IPS DF 6.9 (cell line): ENCODE results near the gene ERC2.

Source experiments
- DNase-seq: peaks from one replicate; pipeline ENCODE4 v3.0.0-alpha.2; 2013; ENCODE audit warnings: low read depth, low spot score
- H3K27ac ChIP-seq: one replicate; pipeline ENCODE4 v1.5.1; 2013; ENCODE audit warnings: low read length, control low read depth
- H3K27me3 ChIP-seq: 2 replicates; pipeline ENCODE4 v1.6.1; 2013; ENCODE audit warnings: mild to moderate bottlenecking, low read length; ENCODE audit not compliant: control insufficient read depth, insufficient read depth
- H3K36me3 ChIP-seq: 2 replicates; pipeline ENCODE4 v1.6.1; 2013; ENCODE audit warnings: low read length; ENCODE audit not compliant: control insufficient read depth, insufficient read depth
- H3K4me1 ChIP-seq: 2 replicates; pipeline ENCODE4 v1.6.1; 2013; ENCODE audit warnings: low read length; ENCODE audit not compliant: control insufficient read depth, insufficient read depth
- H3K4me3 ChIP-seq: 2 replicates; pipeline ENCODE4 v1.5.1; 2013; ENCODE audit warnings: mild to moderate bottlenecking, low read length
- H3K9me3 ChIP-seq: 2 replicates; pipeline ENCODE4 v1.6.1; 2013; ENCODE audit warnings: low read length, inconsistent platforms; ENCODE audit not compliant: control insufficient read depth, insufficient read depth
- WGBS: extraction: QIAGEN DNeasy Blood & Tissue Kit; methylation state at CpG from one replicate; pipeline ENCODE4 v1.1.7; 2013; ENCODE audit warnings: mixed read lengths, missing lambda C conversion rate; ENCODE audit not compliant: insufficient read length, insufficient coverage; 5-methylcytosine and 5-hydroxymethylcytosine counted together

Gene ERC2

GRCh38 chr3:55543181-55543614 lies 925.1 kb downstream of the ERC2 start:
- no peak overlapping the region for H3K4me3 ChIP-seq
- H3K27ac ChIP-seq = no peak overlapping the region
- H3K27me3 ChIP-seq = no peaks in the 10 kb centered on the region
- peaks cover 2% of the 10 kb centered on the region; the same call in 1 of the 2 replicates for H3K4me1 ChIP-seq
- no peaks in the 10 kb centered on the region for H3K36me3 ChIP-seq
- no CpG with 5 or more reads among the region's 12 CpGs for WGBS
- DNase-seq = no peak
- H3K9me3 ChIP-seq = no peaks in the 10 kb centered on the region

- Histone ChIP-seq H3K4me3 (no peak overlapping the region), H3K9me3 (no peaks in the 10 kb centered on the region), H3K36me3 (no peaks in the 10 kb centered on the region), H3K27ac (no peak overlapping the region), H3K27me3 (no peaks in the 10 kb centered on the region), H3K4me1 (peaks cover 3% of the 10 kb centered on the region; the same call in 1 of the 2 replicates)
- no peak for DNase-seq
- WGBS = no CpG with 5 or more reads among the region's 2 CpGs
Measured at GRCh38 chr3:55541456-55541855, 926.8 kb downstream of the ERC2 start.

- WGBS = no CpG with 5 or more reads among the region's 3 CpGs
- no peak overlapping the region for H3K27ac ChIP-seq
- no peak for DNase-seq
Measured at GRCh38 chr3:55541016-55541415, 927.3 kb downstream of the ERC2 start.

GRCh38 chr3:55540579-55540978 lies 927.7 kb downstream of the ERC2 start:
- DNase-seq = no peak
- no peaks in the 10 kb centered on the region for H3K27me3 ChIP-seq
- peaks cover 3% of the 10 kb centered on the region; the same call in 1 of the 2 replicates for H3K4me1 ChIP-seq
- WGBS = no CpG with 5 or more reads among the region's 5 CpGs
- H3K27ac ChIP-seq = no peak overlapping the region
- no peaks in the 10 kb centered on the region for H3K36me3 ChIP-seq
- no peak overlapping the region for H3K4me3 ChIP-seq
- H3K9me3 ChIP-seq = no peaks in the 10 kb centered on the region

More at GRCh38 chr3:55541016-55541415, 927.3 kb downstream of the ERC2 start:
- H3K36me3 ChIP-seq = no peaks in the 10 kb centered on the region
- no peaks in the 10 kb centered on the region for H3K27me3 ChIP-seq
- peaks cover 3% of the 10 kb centered on the region; the same call in 1 of the 2 replicates for H3K4me1 ChIP-seq
- H3K4me3 ChIP-seq = no peak overlapping the region
- H3K9me3 ChIP-seq = no peaks in the 10 kb centered on the region

- no peaks in the 10 kb centered on the region for H3K36me3 ChIP-seq
- WGBS = no CpG with 5 or more reads among the region's 4 CpGs
Measured at GRCh38 chr3:55538158-55538557, 930.1 kb downstream of the ERC2 start.

GRCh38 chr3:55537563-55537962 lies 930.7 kb downstream of the ERC2 start:
- no peak for DNase-seq
- H3K27me3 ChIP-seq = no peaks in the 10 kb centered on the region
- H3K9me3 ChIP-seq = no peaks in the 10 kb centered on the region
- WGBS = no CpG with 5 or more reads among the region's 3 CpGs
- H3K4me3 ChIP-seq = no peak overlapping the region
- H3K4me1 ChIP-seq = peaks cover 3% of the 10 kb centered on the region; the same call in 1 of the 2 replicates
- no peaks in the 10 kb centered on the region for H3K36me3 ChIP-seq
- no peak overlapping the region for H3K27ac ChIP-seq

More at GRCh38 chr3:55538158-55538557, 930.1 kb downstream of the ERC2 start:
- Histone ChIP-seq H3K27me3 (no peaks in the 10 kb centered on the region), H3K4me3 (no peak overlapping the region), H3K4me1 (peaks cover 3% of the 10 kb centered on the region; the same call in 1 of the 2 replicates), H3K27ac (no peak overlapping the region), H3K9me3 (no peaks in the 10 kb centered on the region)
- no peak for DNase-seq

GRCh38 chr3:55537129-55537528 lies 931.1 kb downstream of the ERC2 start:
- no peak for DNase-seq
- no peak overlapping the region for H3K27ac ChIP-seq
- H3K9me3 ChIP-seq = no peaks in the 10 kb centered on the region
- no CpG with 5 or more reads among the region's 7 CpGs for WGBS
- peaks cover 3% of the 10 kb centered on the region; the same call in 1 of the 2 replicates for H3K4me1 ChIP-seq
- H3K27me3 ChIP-seq = no peaks in the 10 kb centered on the region
- H3K4me3 ChIP-seq = no peak overlapping the region; the same call in 1 of the 2 replicates
- no peaks in the 10 kb centered on the region for H3K36me3 ChIP-seq

- no peak overlapping the region for H3K4me3 ChIP-seq
- no peak for DNase-seq
- H3K27ac ChIP-seq = no peak overlapping the region
- no peaks in the 10 kb centered on the region for H3K9me3 ChIP-seq
- H3K4me1 ChIP-seq = peaks cover 5% of the 10 kb centered on the region
- H3K27me3 ChIP-seq = no peaks in the 10 kb centered on the region
- no CpG with 5 or more reads among the region's 2 CpGs for WGBS
- H3K36me3 ChIP-seq = no peaks in the 10 kb centered on the region
Measured at GRCh38 chr3:55534876-55535275, 933.4 kb downstream of the ERC2 start.

- Histone ChIP-seq H3K9me3 (no peaks in the 10 kb centered on the region), H3K4me3 (no peak overlapping the region), H3K36me3 (no peaks in the 10 kb centered on the region), H3K4me1 (peaks cover 4% of the 10 kb centered on the region), H3K27ac (no peak overlapping the region), H3K27me3 (no peaks in the 10 kb centered on the region)
- DNase-seq = no peak
- WGBS = no CpG with 5 or more reads among the region's 3 CpGs
Measured at GRCh38 chr3:55532806-55533205, 935.5 kb downstream of the ERC2 start.

- no peaks in the 10 kb centered on the region for H3K9me3 ChIP-seq
- peaks cover 4% of the 10 kb centered on the region for H3K4me1 ChIP-seq
- no peak overlapping the region for H3K27ac ChIP-seq
- no CpG with 5 or more reads among the region's 1 CpG for WGBS
- no peak for DNase-seq
- no peak overlapping the region for H3K4me3 ChIP-seq
- H3K36me3 ChIP-seq = no peaks in the 10 kb centered on the region
- no peaks in the 10 kb centered on the region for H3K27me3 ChIP-seq
Measured at GRCh38 chr3:55531321-55531720, 936.9 kb downstream of the ERC2 start.

GRCh38 chr3:55527361-55527760 lies 940.9 kb downstream of the ERC2 start:
- no peak for DNase-seq
- H3K4me1 ChIP-seq = peaks cover 4% of the 10 kb centered on the region
- H3K27ac ChIP-seq = no peak overlapping the region
- no peaks in the 10 kb centered on the region for H3K9me3 ChIP-seq
- H3K36me3 ChIP-seq = no peaks in the 10 kb centered on the region
- no peak overlapping the region for H3K4me3 ChIP-seq
- WGBS = no CpG with 5 or more reads among the region's 4 CpGs
- no peaks in the 10 kb centered on the region for H3K27me3 ChIP-seq
